Testis (tissue), 3 donors: ENCODE measurements around the gene SMIM15. TPM values are rescaled to one million over a fixed set of nuclear protein-coding genes. Genes with fewer than 3 reads are reported as not detected.

Experiments
- DNase-seq: peaks from one replicate; pipeline ENCODE4 v3.0.0-alpha.2; 2019
- H3K27ac ChIP-seq, 2 donors: fragments of 200-600 bp; sonication (generic); one replicate each; pipeline ENCODE4 v1.5.1; 2019
- H3K27me3 ChIP-seq: fragments of 200-600 bp; sonication (generic); one replicate; pipeline ENCODE4 v1.5.1; 2019
- H3K36me3 ChIP-seq: fragments of 200-600 bp; sonication (generic); one replicate; pipeline ENCODE4 v1.5.1; 2017; ENCODE audit warnings: low read depth; ENCODE audit errors: missing control alignments
- H3K4me1 ChIP-seq: fragments of 200-600 bp; sonication (generic); one replicate; pipeline ENCODE4 v1.5.1; 2019
- H3K4me3 ChIP-seq, 2 donors: fragments of 200-600 bp; sonication (generic); one replicate each; pipeline ENCODE4 v1.5.1; 2017 to 2019
- H3K9me3 ChIP-seq: fragments of 200-600 bp; sonication (generic); one replicate; pipeline ENCODE4 v1.5.1; 2017
- POLR2A ChIP-seq: fragments of 450-650 bp; IDR thresholded peaks from one replicate; pipeline ENCODE4 v1.6.1; 2017; ENCODE audit warnings: antibody characterized with exemption, mild to moderate bottlenecking, moderate library complexity
- WGBS, 2 donors: methylation state at CpG; one replicate each; pipeline ENCODE4 v1.1.5; 2018; 5-methylcytosine and 5-hydroxymethylcytosine counted together
- intact Hi-C: fragments of 100-400 bp; cut with DNase I; formaldehyde crosslinking; loops from one replicate; pipeline ENCODE4 v1.15.1; 2023; ENCODE audit warnings: low total_unique reads
- polyA plus RNA-seq: library from polyadenylated mRNA; stranded (reverse); fragments of 350-450 nt; fragmentation: Illumina TruSeq; extraction: RNeasy Lipid Tissue Mini Kit (QIAGEN cat#74804); gene quantifications from one replicate; pipeline ENCODE4 v1.2.3, GENCODE V29; 2014; ENCODE audit warnings: low read depth, low replicate concordance; ENCODE audit not compliant: insufficient read depth
- total RNA-seq, 2 donors: library from RNA; depleted of rRNA; stranded (reverse); fragments of >200 nt; gene quantifications; one replicate each; pipeline ENCODE4 v1.2.3, GENCODE V29; 2016
- TF ChIP-seq, protein P1 (sequence below), 3 experiments: fragments of 450-650 bp in 2 of 3; fragments of 200-600 bp in 1 of 3; sonication (generic) in 1 of 3; IDR thresholded peaks; one replicate each; pipeline ENCODE4 v1.5.1; 2016 to 2019; ENCODE audit warnings: antibody characterized with exemption in 3 of 3, mild to moderate bottlenecking in 2 of 3, moderate library complexity in 1 of 3

SMIM15 gene
- total and polyA plus RNA-seq, 3 donors from 2014 or later = 23.7 to 38.8 (median 35.0) TPM

DNA sequence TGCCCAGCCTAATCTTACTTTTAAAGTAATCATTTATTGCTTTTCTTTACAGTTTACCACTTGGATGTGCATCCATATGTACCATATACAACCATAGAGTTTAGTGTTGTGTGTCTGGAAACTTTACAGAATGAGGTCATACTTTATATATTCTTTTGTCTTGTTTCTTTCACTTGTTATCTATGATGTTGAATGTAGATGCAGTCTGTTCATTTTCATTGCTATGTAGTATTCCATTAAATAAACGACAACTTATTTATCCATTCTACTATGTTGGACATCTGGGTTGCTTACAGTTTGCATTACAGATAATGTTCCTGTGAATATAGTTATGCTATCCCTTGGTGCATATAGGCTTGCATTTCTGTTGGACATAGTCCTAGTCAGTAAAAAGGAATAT lies 21.3 kb upstream of the SMIM15 start:
- no peaks in the 10 kb centered on the region for H3K27me3 ChIP-seq
- WGBS, 2 donors = 92 to 100% methylated on average over 1 of the region's 1 CpG
- intact Hi-C loops = no loop called here
- H3K27ac ChIP-seq = no peak overlapping the region
- H3K9me3 ChIP-seq = no peaks in the 10 kb centered on the region
- no peaks in the 10 kb centered on the region for H3K36me3 ChIP-seq
- TF ChIP-seq, protein P1, sequence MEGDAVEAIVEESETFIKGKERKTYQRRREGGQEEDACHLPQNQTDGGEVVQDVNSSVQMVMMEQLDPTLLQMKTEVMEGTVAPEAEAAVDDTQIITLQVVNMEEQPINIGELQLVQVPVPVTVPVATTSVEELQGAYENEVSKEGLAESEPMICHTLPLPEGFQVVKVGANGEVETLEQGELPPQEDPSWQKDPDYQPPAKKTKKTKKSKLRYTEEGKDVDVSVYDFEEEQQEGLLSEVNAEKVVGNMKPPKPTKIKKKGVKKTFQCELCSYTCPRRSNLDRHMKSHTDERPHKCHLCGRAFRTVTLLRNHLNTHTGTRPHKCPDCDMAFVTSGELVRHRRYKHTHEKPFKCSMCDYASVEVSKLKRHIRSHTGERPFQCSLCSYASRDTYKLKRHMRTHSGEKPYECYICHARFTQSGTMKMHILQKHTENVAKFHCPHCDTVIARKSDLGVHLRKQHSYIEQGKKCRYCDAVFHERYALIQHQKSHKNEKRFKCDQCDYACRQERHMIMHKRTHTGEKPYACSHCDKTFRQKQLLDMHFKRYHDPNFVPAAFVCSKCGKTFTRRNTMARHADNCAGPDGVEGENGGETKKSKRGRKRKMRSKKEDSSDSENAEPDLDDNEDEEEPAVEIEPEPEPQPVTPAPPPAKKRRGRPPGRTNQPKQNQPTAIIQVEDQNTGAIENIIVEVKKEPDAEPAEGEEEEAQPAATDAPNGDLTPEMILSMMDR (IDR thresholded peaks at IDR 0.05) = no peak
- TF ChIP-seq POLR2A = no peak
- DNase-seq = no peak
- H3K4me1 ChIP-seq = no peaks in the 10 kb centered on the region
- no peak overlapping the region for H3K4me3 ChIP-seq

DNA sequence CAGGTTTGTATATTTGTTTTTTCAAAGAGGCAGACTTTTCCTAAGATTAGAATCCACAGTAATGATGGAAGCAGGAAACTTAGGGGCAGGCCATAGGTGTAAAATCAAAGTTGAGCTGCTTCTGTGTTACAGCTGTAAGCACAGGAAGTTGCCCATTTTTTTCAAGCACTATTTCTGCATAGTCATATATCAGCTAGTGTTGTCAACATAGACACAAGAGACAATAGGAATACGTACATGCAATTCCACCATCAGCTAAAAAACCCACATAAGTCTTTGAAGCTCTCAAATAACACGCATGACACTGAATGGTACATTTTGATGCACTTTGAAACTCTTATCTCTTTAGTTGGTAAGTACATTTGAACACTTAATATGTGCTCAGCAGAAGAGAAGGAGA lies 20.2 kb upstream of the SMIM15 start:
- WGBS, 2 donors = 76 to 81% methylated on average over 2 of the region's 2 CpGs
- TF ChIP-seq POLR2A = no peak
- TF ChIP-seq, protein P1 (IDR thresholded peaks at IDR 0.05) = no peak
- no peak overlapping the region for H3K27ac ChIP-seq

DNA sequence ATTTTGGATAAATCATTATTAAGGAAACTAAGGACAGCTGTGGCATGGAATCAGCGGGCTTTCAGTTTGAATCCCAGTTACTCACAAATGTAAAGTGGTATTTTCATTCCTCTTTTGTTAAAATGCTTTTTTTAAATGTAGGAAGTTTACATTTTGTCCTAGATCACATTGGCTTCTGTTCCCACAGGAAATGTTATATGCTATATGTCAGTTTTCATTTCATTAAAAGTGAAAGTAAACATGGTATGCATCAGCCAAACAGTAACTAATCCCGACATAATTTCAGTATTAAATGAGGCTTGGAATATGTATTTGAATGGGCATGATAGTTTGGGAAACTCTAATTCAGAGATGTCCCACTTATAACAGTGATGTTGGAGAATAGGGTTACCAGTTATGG lies 18.6 kb upstream of the SMIM15 start:
- TF ChIP-seq POLR2A = no peak
- TF ChIP-seq, protein P1 (IDR thresholded peaks at IDR 0.05) = no peak
- H3K4me3 ChIP-seq = no peak overlapping the region
- no peaks in the 10 kb centered on the region for H3K27me3 ChIP-seq
- no peaks in the 10 kb centered on the region for H3K36me3 ChIP-seq
- intact Hi-C loops = no loop called here
- 74 to 84% methylated on average over 2 of the region's 2 CpGs for WGBS, 2 donors
- no peaks in the 10 kb centered on the region for H3K9me3 ChIP-seq
- no peaks in the 10 kb centered on the region for H3K4me1 ChIP-seq
- no peak for DNase-seq
- H3K27ac ChIP-seq = no peak overlapping the region

More for the DNA sequence above, 20.2 kb upstream of the SMIM15 start:
- Histone ChIP-seq H3K9me3 (no peaks in the 10 kb centered on the region), H3K4me3 (no peak overlapping the region), H3K36me3 (no peaks in the 10 kb centered on the region), H3K27me3 (no peaks in the 10 kb centered on the region), H3K4me1 (no peaks in the 10 kb centered on the region)
- intact Hi-C loops = no loop called here
- DNase-seq = no peak

DNA sequence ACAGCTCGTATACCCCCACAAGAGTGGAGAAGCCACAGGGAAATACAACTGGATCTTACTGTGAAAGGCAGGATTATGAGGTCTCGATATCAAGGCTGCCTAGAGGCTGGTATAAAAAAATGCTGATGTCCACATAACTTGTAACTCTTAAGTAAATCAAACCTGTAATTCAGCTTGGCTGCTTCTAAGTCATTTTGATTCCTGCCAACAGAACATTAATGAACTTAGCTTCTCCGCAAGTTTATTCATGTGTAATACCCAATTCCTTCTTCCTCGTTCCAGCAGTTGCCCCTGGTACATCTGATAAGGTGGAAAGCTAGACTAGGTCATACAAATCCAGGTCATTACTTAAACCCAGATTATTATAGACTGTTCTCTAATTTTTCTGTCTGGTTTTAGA lies 16.4 kb upstream of the SMIM15 start:
- WGBS, 2 donors = 92 to 96% methylated on average over 4 of the region's 4 CpGs
- H3K27ac ChIP-seq = no peak overlapping the region
- DNase-seq = no peak
- no peak for TF ChIP-seq POLR2A
- TF ChIP-seq, protein P1 (IDR thresholded peaks at IDR 0.05) = no peak
- H3K36me3 ChIP-seq = no peaks in the 10 kb centered on the region
- intact Hi-C loops = no loop called here
- H3K27me3 ChIP-seq = no peaks in the 10 kb centered on the region
- H3K9me3 ChIP-seq = no peaks in the 10 kb centered on the region
- H3K4me1 ChIP-seq = no peaks in the 10 kb centered on the region
- H3K4me3 ChIP-seq = no peak overlapping the region

DNA sequence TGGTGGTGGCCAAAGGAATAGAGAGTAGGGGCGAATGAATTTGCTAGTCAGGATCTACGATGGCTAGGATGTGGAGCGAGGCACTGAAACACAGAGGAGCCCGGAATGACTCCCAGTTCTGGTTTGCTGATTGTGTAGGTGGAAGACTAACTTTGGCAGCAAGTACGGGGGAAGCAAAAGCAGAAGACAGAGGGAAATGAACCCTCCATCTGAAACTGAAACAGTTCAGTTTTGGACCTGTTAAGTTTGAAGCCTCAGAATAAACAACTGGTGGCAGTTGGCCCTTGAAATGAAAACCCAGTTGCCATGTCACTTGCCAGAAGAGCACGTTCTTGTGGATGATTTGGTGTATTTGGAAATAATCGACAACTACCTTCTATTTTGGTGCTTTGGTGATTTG lies 15.4 kb upstream of the SMIM15 start:
- Histone ChIP-seq H3K36me3 (no peaks in the 10 kb centered on the region), H3K4me3 (no peak overlapping the region), H3K9me3 (no peaks in the 10 kb centered on the region), H3K27me3 (no peaks in the 10 kb centered on the region), H3K4me1 (no peaks in the 10 kb centered on the region), H3K27ac (no peak overlapping the region)
- no peak for TF ChIP-seq POLR2A
- TF ChIP-seq, protein P1 (IDR thresholded peaks at IDR 0.05) = no peak
- WGBS, 2 donors = 89 to 93% methylated on average over 7 of the region's 7 CpGs
- no peak for DNase-seq
- intact Hi-C loops = no loop called here
